HG02981 (cell line): ENCODE measurements around the gene C10orf120.
A peak's percentile ranks its signal among the peaks of the same experiment; 100 is the strongest.

ENCODE experiments used
- ATAC-seq: cut with Tn5 transposase; IDR thresholded peaks from one replicate; pipeline ENCODE4 v1.9.1; 2021; ENCODE audit warnings: mild to moderate bottlenecking, moderate library complexity; ENCODE audit not compliant: unreplicated experiment

The C10orf120 gene

DNA sequence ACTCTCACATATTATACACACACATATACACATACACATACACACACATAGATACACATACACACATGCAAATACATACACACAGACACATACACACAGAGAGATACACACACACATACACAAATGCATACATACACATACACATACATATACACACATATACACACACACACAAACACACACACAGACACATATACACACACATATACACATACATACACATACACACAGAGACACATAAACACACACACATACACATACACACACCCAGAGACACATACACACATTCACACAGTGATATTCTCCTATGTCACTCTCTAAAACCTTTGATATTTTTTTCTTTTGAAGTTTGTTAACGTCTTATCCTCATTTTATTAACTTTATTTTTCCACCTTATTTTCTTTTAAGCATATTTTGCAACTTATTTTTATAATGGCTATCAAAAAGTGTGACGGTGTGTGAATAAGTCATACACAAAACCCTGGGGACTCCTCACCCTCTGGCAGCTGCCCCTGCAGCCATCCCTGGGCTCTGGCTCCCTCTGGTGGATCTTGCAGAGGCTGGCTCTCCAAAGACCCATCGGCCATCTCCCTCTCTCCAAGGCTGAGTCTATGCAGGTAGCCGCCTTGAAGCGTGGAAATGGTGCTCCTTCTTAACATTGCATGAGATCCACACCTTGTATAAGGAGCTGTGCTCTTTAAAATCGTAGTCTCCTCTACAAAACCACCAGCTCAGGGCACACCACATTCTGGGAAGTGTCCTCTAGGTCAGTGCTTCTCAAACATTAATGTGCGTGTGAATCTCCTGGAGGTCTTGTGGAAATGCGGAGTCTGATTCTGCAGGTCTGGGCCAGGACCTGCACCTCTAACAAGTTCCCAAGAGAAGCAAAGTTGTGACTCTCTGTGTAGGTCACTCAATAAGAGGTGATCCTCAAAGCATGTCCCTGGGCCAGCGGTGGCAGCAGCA is 4.1 kb upstream of the C10orf120 start:
- peak; percentile 73 for ATAC-seq

DNA sequence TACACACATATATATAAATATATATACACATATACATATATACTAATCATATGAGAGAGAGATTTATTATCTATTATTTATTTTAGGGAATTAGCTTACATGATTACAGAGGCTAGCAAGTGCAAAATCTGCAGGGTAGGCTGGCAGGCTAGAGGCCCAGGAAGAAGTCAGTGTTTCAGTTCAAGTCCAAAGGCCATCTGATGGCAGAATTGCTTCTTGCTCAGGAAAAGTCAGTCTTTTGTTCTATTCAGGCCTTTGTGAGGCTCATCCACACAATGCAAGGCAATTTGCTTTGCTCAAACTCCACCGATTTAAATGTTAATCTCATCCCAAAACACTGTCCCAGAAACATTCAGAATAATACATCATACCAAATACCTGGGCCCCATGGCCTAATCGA is 2.6 kb upstream of the C10orf120 start:
- ATAC-seq = no peak

DNA sequence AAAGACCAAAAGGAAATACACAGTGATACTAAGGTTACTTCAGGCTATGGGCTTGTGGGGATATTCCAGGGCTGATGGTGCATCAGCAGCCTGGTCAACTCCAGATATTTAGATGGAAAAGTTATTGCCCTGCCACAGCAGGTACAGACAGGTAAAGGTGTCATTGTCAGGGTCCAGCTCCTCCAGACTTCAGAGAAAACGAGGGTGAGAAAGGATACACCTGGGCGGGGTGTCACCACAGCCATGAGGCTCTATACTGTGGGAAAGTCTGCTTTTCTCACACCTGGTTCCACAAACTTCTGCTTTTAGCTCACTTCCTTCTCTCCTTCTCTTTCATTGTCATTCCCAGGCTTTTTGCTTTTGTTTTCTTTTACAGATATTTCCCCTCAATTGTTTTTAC is 2.0 kb upstream of the C10orf120 start:
- no peak for ATAC-seq

DNA sequence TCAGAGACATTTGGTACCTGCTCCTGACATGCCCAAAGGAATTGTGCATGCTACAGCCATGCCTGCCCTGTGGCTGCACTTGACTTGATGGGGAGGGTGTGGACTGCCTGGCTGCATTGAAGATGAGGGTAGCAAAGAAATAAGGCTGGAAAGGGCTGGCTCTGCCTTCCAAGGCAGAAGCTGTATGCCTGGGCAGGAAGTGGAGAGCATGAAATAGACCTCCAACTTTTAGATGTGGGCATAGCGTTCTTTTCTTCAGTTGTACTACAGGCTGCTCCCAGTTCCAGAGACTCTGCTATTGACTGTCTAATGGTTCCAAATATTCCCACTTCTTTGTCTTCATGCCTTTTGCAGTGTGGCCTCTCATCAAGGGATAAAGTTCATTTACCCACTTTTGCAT is 3.0 kb downstream of the C10orf120 start:
- ATAC-seq = no peak

DNA sequence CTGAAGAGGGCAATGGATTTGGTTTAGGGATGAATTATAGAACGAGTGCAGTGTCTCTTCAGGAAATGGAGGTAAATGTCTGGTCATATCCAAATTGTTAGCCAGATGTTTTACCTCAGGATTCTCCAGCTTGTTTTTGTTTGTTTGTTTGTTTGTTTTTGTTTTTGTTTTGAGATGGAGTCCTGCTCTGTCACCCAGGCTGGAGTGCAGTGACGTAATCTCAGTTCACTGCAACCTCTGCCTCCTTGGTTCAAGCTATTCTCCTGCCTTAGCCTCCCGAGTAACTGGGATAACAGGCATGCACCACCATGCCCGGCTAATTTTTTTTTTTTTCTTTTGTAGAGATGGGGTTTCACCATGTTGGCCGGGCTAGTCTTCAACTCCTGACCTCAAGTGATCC is 6.9 kb downstream of the C10orf120 start:
- ATAC-seq = no peak

DNA sequence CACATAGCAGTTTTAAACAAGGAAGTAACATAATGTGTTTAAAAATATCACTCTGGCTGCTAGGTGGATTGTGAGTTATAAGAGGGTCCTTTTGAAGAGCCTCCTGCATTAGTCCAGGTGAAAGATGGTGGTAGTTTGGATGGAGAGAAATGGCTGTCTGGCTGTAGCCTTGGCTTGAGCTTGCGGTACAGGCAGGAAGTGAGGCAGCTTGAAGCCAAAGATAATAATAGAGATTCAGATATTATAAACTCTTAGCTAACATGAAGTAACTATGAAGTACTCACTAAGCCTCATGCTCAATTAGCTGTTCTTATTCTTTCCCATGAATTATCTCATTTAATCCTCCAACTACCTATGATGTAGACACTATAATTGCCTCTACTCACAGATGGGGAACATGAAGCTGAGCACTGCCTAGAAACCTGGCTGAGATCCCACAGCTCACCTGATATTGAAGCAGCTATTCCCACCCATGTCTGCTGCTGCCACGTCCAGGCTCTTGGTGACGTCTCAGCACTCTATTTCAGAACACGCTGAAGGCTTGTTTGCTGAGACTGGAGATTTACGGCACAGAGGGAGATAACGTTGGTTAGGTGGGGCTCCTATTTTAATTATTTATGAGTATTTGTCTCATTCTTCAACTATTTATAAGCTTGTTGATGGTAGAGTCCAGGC is 10.4 kb downstream of the C10orf120 start:
- ATAC-seq = no peak

DNA sequence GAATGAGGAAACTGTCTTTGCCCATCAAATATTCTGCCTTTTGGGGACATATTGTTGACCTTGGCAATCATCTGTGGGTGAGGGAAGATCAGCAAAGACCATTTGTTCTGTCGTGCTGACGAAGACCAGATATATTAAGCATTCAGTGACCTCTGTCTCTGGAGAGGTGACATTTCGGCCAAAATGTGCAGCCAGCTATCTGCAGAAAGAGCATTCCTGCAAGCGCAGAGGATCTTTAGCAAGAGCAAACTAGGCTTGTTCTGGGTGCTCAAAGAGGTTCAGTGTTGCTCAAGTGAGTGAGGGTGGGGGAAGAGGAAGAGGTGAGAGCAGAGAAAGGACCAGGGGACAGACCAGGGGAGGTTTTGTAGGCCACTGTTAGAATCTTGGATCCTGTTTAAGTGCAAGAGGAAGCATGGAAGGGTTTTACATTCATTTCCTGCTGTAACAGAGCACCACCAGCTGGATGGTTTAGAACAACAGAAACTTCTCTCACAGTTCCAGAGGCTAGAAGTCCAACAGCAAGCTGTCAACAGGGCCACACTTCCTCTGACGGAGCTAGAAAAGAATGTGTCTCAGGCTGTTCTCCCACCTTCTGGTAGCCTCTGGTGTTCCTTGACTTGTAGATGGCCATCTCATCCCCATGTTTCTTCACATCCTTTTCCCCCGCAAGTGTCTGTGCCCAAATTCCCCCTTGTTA is 11.2 kb downstream of the C10orf120 start:
- no peak for ATAC-seq

DNA sequence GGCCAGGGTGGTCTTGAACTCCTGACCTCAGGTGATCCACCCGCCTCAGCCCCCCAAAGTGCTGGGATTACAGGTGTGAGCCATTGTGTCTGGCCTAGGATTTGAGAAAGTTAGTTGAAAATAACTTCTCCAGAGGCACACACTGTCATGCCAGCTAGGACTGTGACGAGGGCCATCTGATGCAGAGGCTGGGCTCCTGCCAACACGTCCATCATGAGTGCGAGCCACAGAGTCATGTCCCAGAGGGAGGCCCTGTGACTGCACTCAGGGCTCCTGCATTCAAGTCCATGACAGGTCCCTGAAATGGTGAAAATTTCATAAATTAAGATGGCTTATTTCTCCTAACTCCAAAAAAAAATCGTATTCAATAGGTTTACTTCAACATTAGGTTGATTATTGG is 17.1 kb downstream of the C10orf120 start:
- no peak for ATAC-seq

DNA sequence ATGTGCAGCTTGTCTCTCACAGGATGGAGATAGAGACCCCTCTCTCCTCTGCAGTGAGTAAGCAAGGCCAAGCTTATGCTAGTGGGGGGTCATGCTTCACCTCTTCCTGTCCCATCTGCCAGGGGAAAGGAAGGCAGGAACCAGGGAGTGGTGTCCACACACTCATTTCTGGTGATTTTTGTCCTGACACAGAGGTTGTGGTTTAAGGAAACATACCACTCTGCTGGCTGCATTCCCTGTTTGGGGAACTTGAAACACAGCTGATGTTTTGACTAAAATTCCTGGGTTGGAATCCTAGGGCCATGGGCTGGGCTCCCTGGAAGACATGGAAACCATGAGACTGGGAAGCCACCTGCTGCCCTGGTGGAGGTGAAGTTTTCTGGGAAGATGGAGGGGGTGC is 21.4 kb downstream of the C10orf120 start:
- ATAC-seq = no peak

DNA sequence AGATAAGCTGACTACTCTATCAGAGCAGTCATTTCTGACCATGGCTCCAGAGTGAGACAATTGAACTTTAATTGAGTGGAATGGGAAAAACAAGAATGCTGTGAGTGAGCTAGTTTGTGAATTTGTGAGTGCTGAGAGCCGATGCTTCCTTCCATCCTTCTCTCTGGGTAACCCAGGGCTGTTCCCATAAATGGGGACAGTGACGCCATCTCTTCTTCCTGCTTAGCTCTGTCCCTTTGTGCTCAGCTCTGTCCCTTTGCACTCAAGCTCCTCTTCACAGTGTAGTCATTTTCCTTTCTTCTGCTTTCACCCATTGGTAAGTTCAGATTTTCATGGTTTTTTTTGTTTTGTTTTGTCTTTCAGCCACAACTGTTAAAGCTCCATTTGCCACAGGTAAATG is 24.4 kb downstream of the C10orf120 start:
- no peak for ATAC-seq

DNA sequence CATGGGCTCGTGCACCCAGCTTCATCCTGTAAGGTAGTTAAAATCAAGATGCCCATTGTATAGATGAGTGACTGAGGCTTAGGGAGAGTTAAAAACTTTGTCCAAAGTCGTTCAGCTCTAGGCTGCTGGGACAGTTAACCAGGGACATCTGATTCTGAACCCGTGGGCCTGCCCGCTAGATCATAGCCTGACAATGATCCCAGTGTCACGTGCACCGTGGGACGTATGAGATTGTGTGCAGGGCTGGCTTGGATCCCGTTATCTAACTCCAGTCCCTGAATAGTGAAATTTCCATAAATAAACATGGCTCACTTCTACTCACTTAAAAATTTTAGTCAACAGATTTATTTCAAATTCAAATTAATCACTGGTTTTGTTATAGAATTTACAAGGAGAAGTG is 24.9 kb downstream of the C10orf120 start:
- no peak for ATAC-seq

DNA sequence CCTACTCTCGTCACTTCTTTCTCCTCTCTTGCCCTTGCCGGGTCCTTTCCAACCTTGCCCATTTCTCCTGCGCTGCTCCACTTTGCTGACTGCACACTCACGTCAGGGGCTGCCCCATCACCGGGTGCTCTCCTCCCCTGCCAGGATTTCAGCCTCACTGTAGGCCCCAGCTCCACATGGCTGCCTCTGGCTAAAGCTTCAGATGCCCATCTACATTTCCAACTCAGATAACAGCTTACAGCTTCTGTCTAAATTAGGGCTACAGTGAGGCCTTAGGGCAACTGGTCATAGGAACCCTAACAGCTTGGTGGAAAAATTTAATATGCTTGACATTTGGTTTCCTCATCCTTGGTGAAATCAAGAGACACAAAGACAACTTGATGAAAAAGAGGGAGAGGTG is 25.9 kb downstream of the C10orf120 start:
- no peak for ATAC-seq

DNA sequence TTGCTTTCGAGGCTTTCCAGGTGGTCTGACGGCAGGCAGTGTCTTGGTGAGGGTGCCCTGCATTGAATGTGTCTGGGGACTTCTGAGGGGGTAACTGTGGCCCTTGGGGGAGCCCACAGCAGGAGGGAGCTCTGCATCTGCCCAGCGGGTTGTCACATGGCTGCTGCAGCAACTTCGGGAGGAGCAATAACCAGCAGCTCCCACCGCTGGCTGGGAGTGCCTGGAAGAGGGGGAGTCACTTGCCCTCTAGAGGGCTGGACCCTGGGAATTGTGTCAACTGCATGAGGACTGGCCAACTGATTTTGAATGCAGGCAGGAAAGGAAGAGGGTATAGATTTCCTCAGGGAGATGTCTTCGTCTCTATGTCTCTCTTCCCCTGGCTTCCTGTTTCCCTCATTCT is 26.4 kb downstream of the C10orf120 start:
- ATAC-seq = no peak

DNA sequence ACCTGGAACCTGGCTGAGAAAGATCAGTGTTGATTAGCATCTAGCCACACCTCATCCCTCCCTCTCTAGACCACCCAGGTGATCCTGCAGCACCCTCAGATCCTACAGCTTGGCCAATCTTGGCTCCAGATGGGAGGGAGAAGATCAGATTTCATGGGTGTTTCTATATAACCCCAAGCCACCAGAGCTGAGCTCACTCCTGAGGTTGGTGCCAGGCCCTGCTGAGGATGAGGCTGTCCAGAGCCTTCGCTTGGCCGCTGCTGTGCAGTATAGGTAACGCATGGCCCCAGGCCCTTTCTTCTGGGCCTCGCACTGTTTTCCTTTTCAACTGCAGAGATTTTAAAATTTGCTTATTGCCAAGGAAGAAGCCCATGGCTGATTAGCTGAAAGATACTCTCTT is 27.0 kb downstream of the C10orf120 start:
- no peak for ATAC-seq

DNA sequence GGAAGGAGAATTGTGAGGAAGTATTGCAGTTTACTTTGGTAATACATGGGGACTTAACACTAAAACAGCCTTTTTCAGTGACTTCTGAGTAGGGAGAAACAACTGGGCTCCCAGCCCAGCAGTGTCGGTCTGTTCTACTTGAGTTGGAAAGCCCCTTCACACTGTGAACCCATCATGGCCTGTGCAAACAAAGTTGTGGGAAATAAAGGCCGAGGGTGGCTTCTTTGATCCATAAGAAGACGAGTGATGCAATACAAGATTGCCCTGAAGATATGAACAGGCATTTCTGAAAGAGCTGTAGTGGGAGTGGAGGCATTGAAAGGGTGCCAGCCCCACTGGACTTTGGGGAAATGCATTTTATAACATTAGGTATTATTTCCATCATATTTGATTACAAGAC is 28.3 kb downstream of the C10orf120 start:
- ATAC-seq = no peak

DNA sequence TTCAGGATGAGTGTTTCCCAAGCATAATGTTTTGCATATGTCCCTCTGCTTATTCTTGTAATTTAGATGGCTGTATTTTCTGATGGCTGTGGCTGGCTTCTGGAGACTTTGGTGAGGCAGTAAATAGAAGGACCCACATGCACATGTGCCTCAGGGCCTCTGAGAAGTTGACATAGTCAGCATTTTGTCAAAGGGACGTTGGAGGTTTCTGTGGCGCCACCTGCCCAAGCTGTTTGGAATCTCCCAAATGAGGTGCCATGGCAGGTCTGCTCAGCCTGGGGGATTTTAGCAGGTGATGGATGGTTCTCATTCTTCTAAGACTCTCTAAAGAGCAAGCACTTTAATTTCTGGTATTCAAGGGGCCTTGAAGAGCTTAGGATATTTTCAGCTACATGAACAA is 29.8 kb downstream of the C10orf120 start:
- no peak for ATAC-seq

DNA sequence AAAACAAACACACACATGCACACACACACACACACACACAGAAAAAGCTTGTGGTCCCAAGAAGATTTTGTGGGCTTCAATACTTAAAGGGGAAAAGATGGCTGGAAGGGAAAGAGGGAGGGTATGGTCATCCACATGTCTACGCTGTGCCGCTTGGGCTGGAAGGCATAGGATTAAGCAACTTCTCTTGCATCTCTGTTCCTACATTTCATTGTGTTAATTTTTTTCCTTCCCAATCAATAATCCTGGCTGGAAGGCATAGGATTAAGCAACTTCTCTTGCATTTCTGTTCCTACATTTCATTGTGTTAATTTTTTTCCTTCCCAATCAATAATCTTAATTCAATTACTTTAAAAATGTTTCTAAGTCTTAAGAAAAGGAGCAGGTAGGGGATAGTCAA is 30.6 kb downstream of the C10orf120 start:
- ATAC-seq = no peak

DNA sequence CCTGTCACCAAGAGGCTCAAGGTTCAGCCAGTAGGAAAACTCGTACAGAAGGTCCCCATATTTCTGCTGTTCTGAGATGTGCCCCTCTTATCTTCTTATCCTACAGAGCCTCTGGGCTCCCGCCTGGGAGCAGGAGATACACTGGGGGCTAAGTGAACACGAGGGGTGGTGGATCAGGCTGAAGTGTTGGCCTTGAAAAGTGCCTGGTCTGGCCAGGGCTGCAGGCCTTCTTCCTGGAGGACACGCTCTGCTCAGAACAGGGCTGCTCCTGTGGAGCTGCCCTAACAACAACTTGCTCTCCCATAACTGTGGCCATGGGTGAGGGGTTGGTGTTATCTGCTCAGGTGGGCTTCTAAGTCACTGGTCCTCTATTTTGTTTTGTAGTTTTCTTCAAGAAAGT is 33.7 kb downstream of the C10orf120 start:
- no peak for ATAC-seq

DNA sequence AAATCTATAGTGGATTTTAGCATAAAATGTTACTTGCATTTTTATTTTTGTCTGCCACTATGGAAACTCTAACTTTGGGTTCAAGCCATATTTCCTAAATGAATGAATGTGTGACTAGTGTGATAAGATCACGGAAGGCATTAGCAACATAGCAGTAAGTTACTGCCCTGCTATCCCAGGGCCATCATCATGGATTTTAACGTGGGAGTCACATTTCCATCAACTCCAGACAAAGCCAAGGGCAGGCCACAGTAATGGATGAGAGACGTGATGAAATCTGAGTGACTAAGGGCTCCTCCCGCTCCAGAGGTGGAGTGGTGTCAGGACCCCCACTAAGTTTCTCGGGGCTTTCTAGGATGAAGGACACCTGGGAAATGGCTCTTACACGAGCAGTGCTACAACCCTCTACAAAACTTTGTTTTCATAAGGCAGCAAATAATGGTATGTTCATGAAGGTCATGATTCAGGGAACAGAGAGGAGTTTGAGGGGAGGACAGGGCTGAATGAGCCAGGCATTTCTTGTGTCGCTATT is 34.3 kb downstream of the C10orf120 start:
- ATAC-seq = no peak

DNA sequence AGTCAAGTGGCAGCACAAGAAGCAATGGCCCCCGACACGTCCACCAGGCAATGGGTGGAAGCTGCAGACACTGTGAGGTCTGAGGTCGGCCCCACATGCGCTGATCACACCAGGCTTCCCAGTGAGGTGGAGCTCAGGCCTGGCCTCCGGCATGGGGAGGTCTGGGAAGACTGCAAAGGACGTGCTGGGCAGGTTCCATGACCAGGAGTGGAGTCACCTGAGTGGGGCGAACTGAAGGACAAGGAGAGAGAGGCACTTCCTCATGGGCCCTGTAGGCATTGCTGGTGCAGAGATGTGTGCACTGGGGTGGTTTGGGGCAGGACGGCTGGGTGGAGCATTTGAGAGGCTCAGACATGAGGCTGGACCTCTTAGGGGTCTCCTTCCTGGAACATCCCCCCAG is 35.1 kb downstream of the C10orf120 start:
- ATAC-seq = no peak

DNA sequence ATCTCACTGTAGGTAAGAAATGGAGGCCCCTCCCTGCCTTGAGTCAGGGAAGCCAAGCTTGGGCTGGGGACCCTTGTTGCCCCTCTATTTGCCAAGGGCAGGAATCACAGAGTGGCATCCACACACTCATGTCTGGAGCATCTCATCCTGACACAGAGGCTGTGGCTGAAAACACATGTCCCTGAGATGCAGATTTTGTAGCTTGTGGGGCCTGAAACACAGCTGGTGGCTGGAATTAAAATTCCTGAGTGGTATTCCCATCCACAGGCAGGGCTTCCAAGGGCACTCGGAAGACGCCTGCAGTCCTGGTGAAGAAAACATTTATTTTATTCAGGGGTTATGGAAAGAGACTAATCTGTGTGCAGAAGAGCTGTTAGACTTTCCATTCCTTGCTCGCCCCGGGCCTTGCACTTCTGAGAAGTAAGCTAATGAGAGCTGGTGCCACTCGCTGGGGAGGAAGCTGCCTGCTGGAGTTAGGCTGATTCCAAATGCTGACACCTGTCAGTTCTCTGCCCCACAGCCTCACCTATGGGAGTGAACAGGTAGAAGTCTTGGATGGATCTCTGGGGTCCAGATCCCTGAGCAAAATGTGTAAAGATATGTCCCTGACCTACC is 36.0 kb downstream of the C10orf120 start:
- no peak for ATAC-seq
